ENCODE data around the gene AP2S1.
A peak's percentile ranks its signal among the peaks of the same experiment; 100 is the strongest.
"Not testable (repeated sequence)": the region's sequence is repeated elsewhere in the genome, so short reads cannot be mapped to it uniquely, and the experiment has no call there.

AP2S1 gene

GRCh38 chr19:46850228-46851203 is at the start of gene AP2S1:
Gene AP2S1, minus strand, starts transcription at chr19:46850846. Its CDS starts 80 bp downstream, at chr19:46850766.
- peak; percentile 94 for DNase-seq

- no peak for DNase-seq
Observed at GRCh38 chr19:46900341-46900740, 49.7 kb upstream of the AP2S1 start.

GRCh38 chr19:46898731-46899130 is 48.1 kb upstream of the AP2S1 start:
- no peak for DNase-seq

GRCh38 chr19:46896076-46896794 is 45.6 kb upstream of the AP2S1 start:
- no peak for DNase-seq

- DNase-seq: no peak
Observed at GRCh38 chr19:46892252-46893179, 41.9 kb upstream of the AP2S1 start.

- no peak for DNase-seq
Observed at GRCh38 chr19:46890423-46891170, 40.0 kb upstream of the AP2S1 start.

GRCh38 chr19:46887240-46887782 is 36.7 kb upstream of the AP2S1 start:
- DNase-seq: no peak

- no peak for DNase-seq
Observed at GRCh38 chr19:46886546-46887239, 36.0 kb upstream of the AP2S1 start.

GRCh38 chr19:46885411-46885810 is 34.8 kb upstream of the AP2S1 start:
- DNase-seq: no peak

- not testable (repeated sequence) for DNase-seq
Observed at GRCh38 chr19:46882751-46883150, 32.1 kb upstream of the AP2S1 start.

GRCh38 chr19:46882034-46882433 is 31.4 kb upstream of the AP2S1 start:
- no peak for DNase-seq

GRCh38 chr19:46881092-46881491 is 30.4 kb upstream of the AP2S1 start:
- no peak for DNase-seq

- DNase-seq: no peak
Observed at GRCh38 chr19:46880431-46880830, 29.8 kb upstream of the AP2S1 start.

- no peak for DNase-seq
Observed at GRCh38 chr19:46878613-46879375, 28.1 kb upstream of the AP2S1 start.

GRCh38 chr19:46875657-46876056 is 25.0 kb upstream of the AP2S1 start:
- DNase-seq: no peak

- no peak for DNase-seq
Observed at GRCh38 chr19:46875234-46875633, 24.6 kb upstream of the AP2S1 start.

- DNase-seq: no peak
Observed at GRCh38 chr19:46872967-46873366, 22.3 kb upstream of the AP2S1 start.

GRCh38 chr19:46871173-46871572 is 20.5 kb upstream of the AP2S1 start:
- not testable (repeated sequence) for DNase-seq

- no peak for DNase-seq
Observed at GRCh38 chr19:46868025-46868802, 17.6 kb upstream of the AP2S1 start.
